OCI-M2 (cell line): ENCODE data around the gene MED14.

Source experiments
- DNase-seq: peaks from one replicate; lab custom pipeline; 2025; ENCODE audit not compliant: unreplicated experiment; lab: John Stamatoyannopoulos, UW

Gene MED14

GRCh38 chrX:40663880-40664630 lies 71.3 kb downstream of the MED14 start:
- no peak for DNase-seq

- no peak for DNase-seq
These were observed 72.1 kb downstream of the MED14 start for GRCh38 chrX:40663078-40663740.

- DNase-seq, result no peak
These were observed 73.9 kb downstream of the MED14 start for GRCh38 chrX:40661489-40661888.

- no peak for DNase-seq
These were observed 75.0 kb downstream of the MED14 start for GRCh38 chrX:40660381-40660780.

- DNase-seq, result no peak
These were observed 81.8 kb downstream of the MED14 start for GRCh38 chrX:40653535-40653934.

- DNase-seq, result no peak
These were observed 82.7 kb downstream of the MED14 start for GRCh38 chrX:40652664-40653063.

GRCh38 chrX:40651620-40652223 lies 83.6 kb downstream of the MED14 start:
- no peak for DNase-seq

GRCh38 chrX:40647307-40648197 lies 87.8 kb downstream of the MED14 start, which contains the start of gene CXorf38:
Gene CXorf38, minus strand, starts transcription at chrX:40647561. Its CDS starts 41 bp downstream, at chrX:40647520.
- peak; percentile 70 for DNase-seq

GRCh38 chrX:40646489-40647306 lies 88.6 kb downstream of the MED14 start:
- peak; percentile 17 for DNase-seq

- no peak for DNase-seq
These were observed 90.5 kb downstream of the MED14 start for GRCh38 chrX:40644821-40645358.

GRCh38 chrX:40644176-40644575 lies 91.2 kb downstream of the MED14 start:
- no peak for DNase-seq

GRCh38 chrX:40637687-40638086 lies 97.7 kb downstream of the MED14 start:
- DNase-seq, result no peak

GRCh38 chrX:40632199-40632598 lies 103.1 kb downstream of the MED14 start:
- DNase-seq, result no peak

- no peak for DNase-seq
These were observed 106.8 kb downstream of the MED14 start for GRCh38 chrX:40628506-40628905.

- no peak for DNase-seq
These were observed 110.0 kb downstream of the MED14 start for GRCh38 chrX:40625294-40625693.

- no peak for DNase-seq
These were observed 111.7 kb downstream of the MED14 start for GRCh38 chrX:40623665-40624064.

- no peak for DNase-seq
These were observed 112.2 kb downstream of the MED14 start, which contains the start of gene MPC1L for GRCh38 chrX:40623139-40623536. Gene MPC1L, plus strand, starts transcription at chrX:40623428. Its CDS starts 138 bp downstream, at chrX:40623566.

GRCh38 chrX:40622479-40623138 lies 112.7 kb downstream of the MED14 start:
- DNase-seq, result no peak

- DNase-seq, result no peak
These were observed 117.8 kb downstream of the MED14 start for GRCh38 chrX:40617566-40617965.
